Measurements from ENCODE around the gene CLDN6. TPM values are rescaled to one million over a fixed set of nuclear protein-coding genes. Genes with fewer than 3 reads are reported as not detected.
A peak's percentile ranks its signal among the peaks of the same experiment; 100 is the strongest.
"Not testable (repeated sequence)": the region's sequence is repeated elsewhere in the genome, so short reads cannot be mapped to it uniquely, and the experiment has no call there.

The CLDN6 gene
- not detected in 2 replicates for total RNA-seq (2014; rRNA removed; shearing (Covaris generic))
- 0.06 TPM in 1 of 2 replicates, not detected in the other for polyA plus RNA-seq (2015; cell fraction: cytosol; rRNA removed)
- polyA plus RNA-seq (2015; cell fraction: nucleus; rRNA removed), result not detected in 2 replicates

GRCh38 chr16:3017794-3018506, at the start of gene CLDN6:
Gene CLDN6, minus strand, starts transcription at chr16:3018183. Its CDS starts 2,162 bp downstream, at chr16:3016021.
- in situ Hi-C loops (cut with HindIII; ENCODE audit: low pct_unique_long_range_greater_than_20kb, low sequenced_read_pairs), result no loop called here

GRCh38 chr16:3066440-3066748, 48.4 kb upstream of the CLDN6 start:
- no peak for DNase-seq (ENCODE audit: low read depth, low spot score)
- in situ Hi-C loops (cut with HindIII; ENCODE audit: low pct_unique_long_range_greater_than_20kb, low sequenced_read_pairs), result no loop called here

More at GRCh38 chr16:3017794-3018506, at the start of gene CLDN6:
- no peak for DNase-seq (ENCODE audit: low read depth, low spot score)

GRCh38 chr16:3065742-3066439, 47.9 kb upstream of the CLDN6 start:
- in situ Hi-C loops (cut with HindIII; ENCODE audit: low pct_unique_long_range_greater_than_20kb, low sequenced_read_pairs), result no loop called here
- no peak for DNase-seq (ENCODE audit: low read depth, low spot score)

GRCh38 chr16:3065069-3065741, 47.2 kb upstream of the CLDN6 start, which contains the start of gene IL32:
Gene IL32, plus strand, starts transcription at chr16:3065640. Its CDS starts 172 bp downstream, at chr16:3065812.
- DNase-seq (ENCODE audit: low read depth, low spot score), result no peak
- in situ Hi-C loops (cut with HindIII; ENCODE audit: low pct_unique_long_range_greater_than_20kb, low sequenced_read_pairs), result no loop called here

- DNase-seq (ENCODE audit: low read depth, low spot score), result no peak
- in situ Hi-C loops (cut with HindIII; ENCODE audit: low pct_unique_long_range_greater_than_20kb, low sequenced_read_pairs), result no loop called here
Measured at GRCh38 chr16:3063625-3064386, 45.8 kb upstream of the CLDN6 start.

- in situ Hi-C loops (cut with HindIII; ENCODE audit: low pct_unique_long_range_greater_than_20kb, low sequenced_read_pairs), result no loop called here
- DNase-seq (ENCODE audit: low read depth, low spot score), result no peak
Measured at GRCh38 chr16:3062553-3062952, 44.6 kb upstream of the CLDN6 start.

GRCh38 chr16:3060339-3061127, 42.5 kb upstream of the CLDN6 start:
- no peak for DNase-seq (ENCODE audit: low read depth, low spot score)
- in situ Hi-C loops (cut with HindIII; ENCODE audit: low pct_unique_long_range_greater_than_20kb, low sequenced_read_pairs), result no loop called here

- no peak for DNase-seq (ENCODE audit: low read depth, low spot score)
- in situ Hi-C loops (cut with HindIII; ENCODE audit: low pct_unique_long_range_greater_than_20kb, low sequenced_read_pairs), result no loop called here
Measured at GRCh38 chr16:3059723-3060242, 41.8 kb upstream of the CLDN6 start.

- in situ Hi-C loops (cut with HindIII; ENCODE audit: low pct_unique_long_range_greater_than_20kb, low sequenced_read_pairs), result no loop called here
- DNase-seq (ENCODE audit: low read depth, low spot score), result peak; percentile 73
Measured at GRCh38 chr16:3059041-3059722, 41.2 kb upstream of the CLDN6 start.

GRCh38 chr16:3058139-3059030, 40.4 kb upstream of the CLDN6 start:
- peak; percentile 20 for DNase-seq (ENCODE audit: low read depth, low spot score)
- in situ Hi-C loops (cut with HindIII; ENCODE audit: low pct_unique_long_range_greater_than_20kb, low sequenced_read_pairs), result no loop called here

GRCh38 chr16:3057181-3058138, 39.5 kb upstream of the CLDN6 start:
- in situ Hi-C loops (cut with HindIII; ENCODE audit: low pct_unique_long_range_greater_than_20kb, low sequenced_read_pairs), result no loop called here
- no peak for DNase-seq (ENCODE audit: low read depth, low spot score)

- DNase-seq (ENCODE audit: low read depth, low spot score), result no peak
- in situ Hi-C loops (cut with HindIII; ENCODE audit: low pct_unique_long_range_greater_than_20kb, low sequenced_read_pairs), result no loop called here
Measured at GRCh38 chr16:3056336-3057180, 38.6 kb upstream of the CLDN6 start.

- in situ Hi-C loops (cut with HindIII; ENCODE audit: low pct_unique_long_range_greater_than_20kb, low sequenced_read_pairs); DNase-seq (ENCODE audit: low read depth, low spot score): not testable (repeated sequence)
Measured at GRCh38 chr16:3055734-3056115, 37.7 kb upstream of the CLDN6 start.
